Effector CD8-positive, alpha-beta T cell (primary cell): ENCODE measurements around the gene C9.
"Not testable (repeated sequence)": the region's sequence is repeated elsewhere in the genome, so short reads cannot be mapped to it uniquely, and the experiment has no call there.

Source experiments
- DNase-seq: peaks from one replicate; lab custom pipeline; 2025; lab: John Stamatoyannopoulos, UW

Gene C9

GRCh38 chr5:39373791-39374190 lies 9.5 kb upstream of the C9 start:
- no peak for DNase-seq

- no peak for DNase-seq
These were observed 7.0 kb upstream of the C9 start for GRCh38 chr5:39371367-39371635.

DNA sequence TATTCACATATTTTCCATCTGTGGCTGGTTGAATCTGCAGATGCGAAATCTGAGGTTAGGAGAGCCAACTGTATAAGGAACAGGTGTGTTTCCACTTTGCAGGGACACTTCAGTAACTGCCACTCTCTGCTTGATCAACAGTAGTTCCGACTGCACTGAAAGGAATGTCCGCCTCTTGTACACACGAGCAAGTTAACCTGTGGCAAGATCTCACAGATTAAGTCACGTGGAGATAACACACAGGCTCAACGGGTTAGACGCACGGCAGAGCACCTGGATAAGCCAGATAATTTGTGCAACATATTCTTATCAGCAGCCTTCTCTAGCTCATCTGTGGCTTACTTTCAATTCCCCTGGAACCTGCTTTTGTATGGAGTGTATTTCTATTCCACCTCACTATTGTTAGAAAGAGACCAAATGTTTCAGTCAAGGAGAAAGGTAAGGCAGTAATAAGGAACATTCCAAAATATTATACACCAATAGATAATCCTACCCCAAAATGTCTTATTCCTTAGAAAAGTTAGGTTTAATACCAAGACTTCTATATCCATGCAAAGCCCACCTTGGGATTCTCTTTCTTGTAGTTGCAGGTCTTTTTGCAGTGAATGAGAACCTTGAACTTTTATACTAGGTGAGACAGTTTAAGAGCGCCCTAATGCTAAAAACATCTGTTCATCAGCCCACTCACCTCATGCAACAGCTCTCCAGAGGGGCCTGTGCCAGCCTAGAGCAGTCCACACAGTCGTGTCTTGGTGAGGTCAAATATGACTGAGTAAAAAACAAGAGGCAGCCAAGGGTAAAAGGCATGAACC lies 6.5 kb upstream of the C9 start:
- DNase-seq = no peak

GRCh38 chr5:39369123-39369815 lies 5.0 kb upstream of the C9 start:
- no peak for DNase-seq

- DNase-seq = no peak
These were observed 3.8 kb upstream of the C9 start for GRCh38 chr5:39368116-39368515.

GRCh38 chr5:39367711-39368110 lies 3.4 kb upstream of the C9 start:
- no peak for DNase-seq

- DNase-seq = no peak
These were observed 1.1 kb downstream of the C9 start for GRCh38 chr5:39363217-39363616.

DNA sequence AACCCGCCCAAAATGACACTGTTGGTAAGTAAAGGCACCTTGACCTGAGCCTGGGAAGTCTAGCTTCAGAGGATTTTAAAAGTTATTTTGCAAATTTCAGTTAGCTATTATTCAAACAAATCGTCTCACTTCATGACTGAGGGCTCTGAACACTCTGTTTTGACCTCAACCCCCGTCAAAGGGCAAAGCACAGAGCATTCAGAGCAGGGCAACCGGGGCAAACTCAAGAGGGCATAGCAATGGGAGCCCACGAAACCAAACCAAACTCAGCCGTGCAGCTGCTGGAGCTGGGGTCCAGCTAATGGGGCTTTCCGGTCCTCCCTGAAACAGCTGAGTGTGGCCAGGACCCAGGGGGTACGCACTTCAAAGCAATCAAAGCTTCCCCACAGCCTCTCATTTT lies 1.6 kb downstream of the C9 start:
- DNase-seq = no peak

- DNase-seq = no peak
These were observed 3.0 kb downstream of the C9 start for GRCh38 chr5:39361306-39361705.

DNA sequence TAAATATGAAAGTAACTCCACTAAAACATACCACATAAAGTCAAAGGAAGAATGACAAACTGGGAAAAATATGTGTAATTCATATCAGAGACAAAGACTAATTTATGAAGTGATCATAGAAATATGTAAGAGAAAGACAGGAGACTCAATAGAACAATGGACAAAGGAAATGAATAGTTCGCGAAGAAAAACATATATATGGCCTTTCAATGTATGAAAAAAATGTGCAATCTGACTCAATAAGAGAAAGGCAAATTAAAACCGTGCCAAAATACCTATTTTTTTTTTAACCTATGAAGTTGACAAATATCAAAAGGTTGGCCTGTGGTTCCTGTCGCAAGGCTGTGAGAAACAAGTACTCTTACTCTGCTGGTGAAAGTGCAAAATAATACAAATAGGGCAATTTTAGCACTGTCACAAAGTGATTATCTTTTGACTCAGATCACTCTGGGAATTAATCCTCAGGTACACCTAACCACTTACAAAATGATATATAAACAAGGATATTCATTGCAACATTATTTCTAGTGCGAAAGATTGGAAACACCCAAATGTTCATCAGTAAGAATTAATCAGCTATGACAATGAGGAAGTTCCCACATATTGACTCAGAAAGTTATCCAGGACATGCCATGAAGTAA lies 3.7 kb downstream of the C9 start:
- DNase-seq = no peak

DNA sequence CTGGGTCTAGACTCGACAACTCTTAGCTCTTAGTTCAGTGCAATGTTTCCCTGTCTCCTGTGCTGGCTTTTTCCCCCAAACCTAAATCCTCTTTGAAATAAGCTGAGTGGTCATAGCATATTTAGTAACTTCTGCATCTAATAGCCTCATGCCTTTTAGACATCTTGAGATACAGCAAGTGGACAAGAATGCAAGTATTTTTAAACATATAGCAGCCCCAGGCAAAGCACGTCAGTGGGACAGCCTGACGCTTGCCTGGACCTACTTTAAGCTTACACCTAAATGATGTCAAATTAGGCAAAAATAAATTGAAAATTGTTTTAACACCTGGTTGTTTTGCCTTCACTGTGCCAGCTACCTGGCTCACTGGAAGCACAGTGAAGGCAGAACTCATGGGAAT lies 8.0 kb downstream of the C9 start:
- DNase-seq = no peak

DNA sequence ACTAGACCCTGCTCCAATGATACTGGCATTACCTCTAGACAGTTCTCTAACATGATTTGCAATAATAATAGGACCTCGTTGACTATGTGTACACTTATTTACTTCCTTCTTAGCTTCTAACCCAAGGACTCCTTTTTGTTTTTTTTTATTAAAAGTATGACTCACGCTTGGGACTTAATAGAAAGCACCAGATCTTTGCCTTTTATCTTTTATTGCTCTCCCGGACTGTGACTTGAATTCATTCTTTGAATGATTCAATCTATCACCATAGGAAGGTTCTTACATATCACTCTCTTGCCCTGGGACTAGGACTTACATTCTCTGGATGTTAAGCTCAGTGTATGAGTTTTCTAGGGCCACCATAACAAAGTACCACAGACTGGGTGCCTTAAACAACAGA lies 9.0 kb downstream of the C9 start:
- no peak for DNase-seq

- no peak for DNase-seq
These were observed 10.4 kb downstream of the C9 start for GRCh38 chr5:39353717-39354399.

DNA sequence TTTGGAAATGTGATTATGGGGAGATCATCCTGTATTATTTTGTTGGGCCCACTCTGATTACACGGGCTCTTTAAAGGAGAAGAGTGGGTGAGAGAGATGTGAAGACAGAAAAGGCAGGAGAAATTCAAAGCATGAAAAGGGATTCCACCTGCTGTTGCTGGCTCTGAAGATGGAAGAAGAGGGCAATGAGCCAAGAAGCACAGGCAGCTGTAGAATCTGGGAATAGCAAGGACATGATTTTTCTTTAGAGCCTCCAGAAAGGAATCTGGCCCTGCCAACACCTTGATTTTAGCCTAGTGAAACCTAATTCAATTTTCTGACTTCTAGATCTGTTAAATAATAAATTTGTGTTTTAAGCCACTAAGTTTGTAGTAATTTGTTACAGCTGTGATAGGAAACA lies 11.3 kb downstream of the C9 start:
- DNase-seq = no peak

GRCh38 chr5:39352170-39352569 lies 12.1 kb downstream of the C9 start:
- no peak for DNase-seq

DNA sequence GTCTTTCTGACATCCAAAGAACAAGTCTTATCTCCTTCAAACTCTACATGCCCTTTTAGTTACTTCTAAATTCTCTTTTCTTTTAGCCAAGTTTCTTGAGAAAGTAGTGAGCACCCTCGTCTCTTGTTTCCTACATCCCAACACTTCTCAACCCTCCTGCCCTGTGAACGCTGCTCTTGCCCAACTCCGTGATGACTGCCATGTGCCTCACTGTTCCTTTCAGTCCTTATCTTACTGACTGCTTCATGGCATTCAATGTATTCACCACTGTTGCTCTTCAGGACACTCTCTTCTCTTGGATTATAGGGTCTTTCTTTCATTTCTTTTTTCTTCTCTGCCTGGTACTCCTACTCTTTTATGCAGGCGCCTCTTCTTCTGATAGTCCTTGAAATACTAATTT lies 14.8 kb downstream of the C9 start:
- DNase-seq = no peak

GRCh38 chr5:39342460-39342859 lies 21.8 kb downstream of the C9 start:
- no peak for DNase-seq

DNA sequence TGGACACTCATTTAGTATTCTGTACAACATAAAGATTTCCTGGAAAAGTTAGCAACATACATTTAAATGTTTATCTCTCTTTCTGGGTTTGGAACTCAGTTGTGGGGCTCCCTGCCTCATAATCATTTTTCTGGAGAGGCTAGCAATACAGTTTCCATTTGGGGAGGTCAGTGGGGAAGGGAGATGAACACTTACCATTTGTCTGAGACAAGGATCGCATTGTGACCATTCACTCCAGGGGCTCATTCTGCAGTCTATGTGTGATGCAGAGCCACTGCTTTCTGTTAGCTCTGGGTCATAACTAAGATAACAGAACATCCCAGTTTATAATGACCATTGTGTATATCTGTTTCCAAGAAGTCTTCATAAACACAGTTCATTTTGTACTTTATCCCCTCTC lies 22.4 kb downstream of the C9 start:
- DNase-seq = no peak

- DNase-seq = no peak
These were observed 23.8 kb downstream of the C9 start for GRCh38 chr5:39340506-39340905.

DNA sequence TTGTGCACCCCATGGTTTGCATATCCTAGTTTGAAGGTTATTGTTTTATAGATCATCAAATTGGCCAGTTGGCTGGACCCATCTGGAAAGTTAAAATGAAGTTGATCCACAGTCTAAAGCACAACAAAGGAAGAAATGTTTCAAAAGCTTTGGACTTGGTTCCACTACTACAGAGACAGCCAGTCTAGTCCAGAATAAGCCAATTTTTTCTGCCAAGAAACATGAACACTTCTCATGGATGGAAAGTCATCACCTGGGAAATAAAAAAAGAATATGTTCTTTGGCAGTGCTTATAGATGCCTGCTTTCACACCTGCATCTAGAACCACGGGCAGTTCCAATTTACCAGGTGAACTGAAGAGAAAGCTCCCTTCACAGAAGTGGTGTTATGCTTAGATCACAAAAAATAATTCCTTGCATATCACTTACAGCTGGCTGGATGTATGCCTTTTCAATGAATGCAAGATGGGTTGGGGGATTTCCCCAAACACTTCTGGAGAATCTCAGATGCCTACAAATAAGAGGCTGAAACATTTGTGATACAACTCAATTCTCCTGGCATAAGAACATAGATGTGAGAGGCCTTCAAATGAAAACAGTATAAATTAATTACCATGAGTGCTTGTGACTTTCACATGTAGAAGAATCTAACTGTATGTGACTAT lies 26.9 kb downstream of the C9 start:
- no peak for DNase-seq

- not testable (repeated sequence) for DNase-seq
These were observed 30.0 kb downstream of the C9 start for GRCh38 chr5:39334296-39334695.

DNA sequence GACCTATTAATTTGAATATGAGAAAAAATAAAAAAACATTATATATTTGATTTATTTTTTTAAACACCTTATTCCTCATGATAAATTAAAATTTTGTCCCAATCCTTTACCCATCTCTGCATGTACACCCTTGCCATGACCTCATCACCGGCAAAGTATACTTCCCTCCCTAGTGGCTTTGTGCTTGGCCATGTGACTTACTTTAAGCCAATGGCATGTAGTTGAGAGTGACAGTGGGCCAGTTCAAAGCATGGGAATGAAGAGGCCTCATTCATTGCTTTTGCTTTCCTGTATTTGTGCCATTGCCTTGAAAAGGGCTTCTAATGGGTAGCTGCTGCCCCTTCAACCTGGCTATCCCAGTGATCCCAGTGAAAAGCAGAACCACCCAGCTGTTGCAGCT lies 31.2 kb downstream of the C9 start:
- DNase-seq = no peak
